Peyer's patch (tissue), 4 donors: ENCODE data around the gene CTCF. TPM values are rescaled to one million over a fixed set of nuclear protein-coding genes. Genes with fewer than 3 reads are reported as not detected.

Source experiments
- DNase-seq, 3 donors: peaks; one replicate each; pipeline ENCODE4 v3.0.0-alpha.2; 2017 to 2019
- H3K27ac ChIP-seq, 4 donors: fragments of 200-600 bp; sonication (generic); one replicate each; pipeline ENCODE4 v1.5.1; 2016 to 2019
- H3K27me3 ChIP-seq, 2 donors: fragments of 200-600 bp; sonication (generic); one replicate each; pipeline ENCODE4 v1.5.1; 2019
- H3K36me3 ChIP-seq, 3 donors: fragments of 200-600 bp; sonication (generic); one replicate each; pipeline ENCODE4 v1.5.1; 2016 to 2019
- H3K4me1 ChIP-seq, 4 donors: fragments of 200-600 bp; sonication (generic); one replicate each; pipeline ENCODE4 v1.5.1; 2016 to 2019
- H3K4me3 ChIP-seq, 4 donors: fragments of 200-600 bp; sonication (generic); 1 replicate in 3 of 4; 2 replicates in 1 of 4; pipeline ENCODE4 v1.5.1; 2016 to 2019; ENCODE audit warnings: mild to moderate bottlenecking in 1 of 4
- H3K9me3 ChIP-seq, 4 donors: fragments of 200-600 bp; sonication (generic); one replicate each; pipeline ENCODE4 v1.5.1; 2016 to 2019; ENCODE audit warnings: mild to moderate bottlenecking in 1 of 4
- POLR2A ChIP-seq, 2 donors: fragments of 450-650 bp; IDR thresholded peaks; one replicate each; pipeline ENCODE4 v1.5.1; 2017; ENCODE audit warnings: antibody characterized with exemption in 2 of 2, mild to moderate bottlenecking in 2 of 2, moderate library complexity in 2 of 2
- total RNA-seq, 4 donors: library from RNA; depleted of rRNA; stranded (reverse); fragments of >200 nt; gene quantifications; one replicate each; pipeline ENCODE4 v1.1.0, GENCODE V29; 2016
- TF ChIP-seq, protein P1 (sequence below), 6 experiments: fragments of 450-650 bp in 4 of 6; fragments of 200-600 bp in 2 of 6; sonication (generic) in 1 of 6; IDR thresholded peaks; one replicate each; pipeline ENCODE4 v1.5.1; 2017 to 2019; ENCODE audit warnings: antibody characterized with exemption in 6 of 6, mild to moderate bottlenecking in 3 of 6, moderate library complexity in 1 of 6

The CTCF gene
- total RNA-seq, 4 donors from 2014 or later, result 35.3 to 59.4 (median 42.7) TPM

DNA sequence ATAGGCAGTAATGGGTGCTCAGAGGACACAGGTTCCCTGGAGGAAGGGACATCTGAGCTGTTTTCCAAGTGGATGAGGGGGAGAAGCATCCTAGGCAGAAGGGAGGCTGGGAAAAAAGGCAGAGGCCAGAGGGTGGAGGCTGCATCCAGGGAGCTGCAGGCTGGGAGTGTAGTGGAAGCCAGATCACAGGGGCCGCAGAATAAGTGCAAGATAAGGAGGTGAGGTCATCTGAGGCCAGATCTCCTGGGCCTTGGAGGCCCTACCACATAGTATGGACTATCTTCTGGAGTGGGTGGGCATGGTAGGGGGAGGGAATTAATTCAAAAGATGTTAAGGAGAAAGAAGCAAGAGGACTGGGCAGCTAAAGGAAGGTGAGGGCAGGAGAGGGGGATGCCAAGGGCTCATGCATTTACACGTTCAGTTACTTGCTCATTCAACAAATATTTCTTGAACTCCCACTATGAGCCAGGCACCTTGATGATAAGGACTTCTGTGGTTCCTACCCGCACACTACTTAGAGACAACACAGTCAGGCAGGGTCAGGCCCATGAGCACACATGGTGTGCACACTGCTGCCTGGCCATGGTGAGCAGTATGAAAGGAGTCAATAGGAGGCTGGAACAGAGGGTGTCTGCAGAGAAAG, 36.1 kb upstream of the CTCF start:
- H3K36me3 ChIP-seq, result no peaks in the 10 kb centered on the region
- H3K4me3 ChIP-seq, result no peak overlapping the region
- no peak for DNase-seq
- no peak overlapping the region for H3K27ac ChIP-seq
- H3K4me1 ChIP-seq, result peaks cover 0 to 30% (median 4%) of the 10 kb centered on the region in 4 donors
- H3K9me3 ChIP-seq, result no peaks in the 10 kb centered on the region
- H3K27me3 ChIP-seq, result peaks cover 0 to 14% of the 10 kb centered on the region in 2 donors
- TF ChIP-seq POLR2A (IDR thresholded peaks at IDR 0.05), result no peak
- TF ChIP-seq, protein P1, sequence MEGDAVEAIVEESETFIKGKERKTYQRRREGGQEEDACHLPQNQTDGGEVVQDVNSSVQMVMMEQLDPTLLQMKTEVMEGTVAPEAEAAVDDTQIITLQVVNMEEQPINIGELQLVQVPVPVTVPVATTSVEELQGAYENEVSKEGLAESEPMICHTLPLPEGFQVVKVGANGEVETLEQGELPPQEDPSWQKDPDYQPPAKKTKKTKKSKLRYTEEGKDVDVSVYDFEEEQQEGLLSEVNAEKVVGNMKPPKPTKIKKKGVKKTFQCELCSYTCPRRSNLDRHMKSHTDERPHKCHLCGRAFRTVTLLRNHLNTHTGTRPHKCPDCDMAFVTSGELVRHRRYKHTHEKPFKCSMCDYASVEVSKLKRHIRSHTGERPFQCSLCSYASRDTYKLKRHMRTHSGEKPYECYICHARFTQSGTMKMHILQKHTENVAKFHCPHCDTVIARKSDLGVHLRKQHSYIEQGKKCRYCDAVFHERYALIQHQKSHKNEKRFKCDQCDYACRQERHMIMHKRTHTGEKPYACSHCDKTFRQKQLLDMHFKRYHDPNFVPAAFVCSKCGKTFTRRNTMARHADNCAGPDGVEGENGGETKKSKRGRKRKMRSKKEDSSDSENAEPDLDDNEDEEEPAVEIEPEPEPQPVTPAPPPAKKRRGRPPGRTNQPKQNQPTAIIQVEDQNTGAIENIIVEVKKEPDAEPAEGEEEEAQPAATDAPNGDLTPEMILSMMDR (IDR thresholded peaks at IDR 0.05), result no peak

DNA sequence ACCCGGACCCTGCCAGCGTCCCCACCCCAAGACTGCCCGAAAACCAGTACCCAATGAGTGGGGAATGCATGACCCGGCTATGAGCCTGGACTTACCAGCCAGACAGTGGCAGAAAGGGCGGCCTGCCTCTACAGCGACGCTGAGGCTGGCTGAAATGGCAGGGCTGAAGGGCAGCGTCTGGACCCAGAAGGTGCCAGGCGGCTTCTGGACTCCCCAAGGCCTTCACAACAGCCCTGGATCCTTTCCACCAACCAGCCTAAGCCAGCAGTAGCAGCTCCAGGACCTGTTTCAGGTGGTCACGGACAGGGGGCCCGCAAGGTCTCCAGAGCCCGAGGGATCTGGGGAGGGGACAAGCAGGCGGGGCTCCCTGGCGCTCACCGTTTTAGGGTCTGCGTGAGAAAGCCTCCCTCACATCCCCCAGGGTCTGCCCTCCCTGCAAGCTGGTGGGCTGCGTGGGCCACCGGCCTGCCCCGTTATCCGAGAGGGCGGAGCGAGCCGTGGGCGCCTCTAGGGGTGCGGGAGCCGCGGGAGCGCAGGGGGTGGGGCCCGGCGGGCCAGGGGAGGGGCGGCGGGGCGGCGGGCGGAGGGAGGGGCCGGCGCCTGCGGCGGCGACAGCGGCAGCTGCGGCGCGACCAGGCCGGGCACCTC, 34.0 kb upstream of the CTCF start, which contains the start of gene RIPOR1:
RIPOR1 (plus strand) TSS at position 608 of the 648 bp plus-strand sequence. CDS start 9,618 bp downstream, outside the sequence.
- Histone ChIP-seq H3K36me3 (no peaks in the 10 kb centered on the region), H3K4me3 (peak within 1 kb of the TSS; percentile 66 to 78 (median 74)), H3K27ac (peak within 1 kb of the TSS; percentile 76 to 93 (median 82)), H3K9me3 (no peaks in the 10 kb centered on the region), H3K4me1 (peaks cover 0 to 25% (median 9%) of the 10 kb centered on the region in 4 donors), H3K27me3 (peaks cover 0 to 14% of the 10 kb centered on the region in 2 donors)
- DNase-seq, result peak in 2 of 3 donors; percentile 53 to 76
- TF ChIP-seq, protein P1 (IDR thresholded peaks at IDR 0.05), result no peak
- TF ChIP-seq POLR2A (IDR thresholded peaks at IDR 0.05), result no peak

DNA sequence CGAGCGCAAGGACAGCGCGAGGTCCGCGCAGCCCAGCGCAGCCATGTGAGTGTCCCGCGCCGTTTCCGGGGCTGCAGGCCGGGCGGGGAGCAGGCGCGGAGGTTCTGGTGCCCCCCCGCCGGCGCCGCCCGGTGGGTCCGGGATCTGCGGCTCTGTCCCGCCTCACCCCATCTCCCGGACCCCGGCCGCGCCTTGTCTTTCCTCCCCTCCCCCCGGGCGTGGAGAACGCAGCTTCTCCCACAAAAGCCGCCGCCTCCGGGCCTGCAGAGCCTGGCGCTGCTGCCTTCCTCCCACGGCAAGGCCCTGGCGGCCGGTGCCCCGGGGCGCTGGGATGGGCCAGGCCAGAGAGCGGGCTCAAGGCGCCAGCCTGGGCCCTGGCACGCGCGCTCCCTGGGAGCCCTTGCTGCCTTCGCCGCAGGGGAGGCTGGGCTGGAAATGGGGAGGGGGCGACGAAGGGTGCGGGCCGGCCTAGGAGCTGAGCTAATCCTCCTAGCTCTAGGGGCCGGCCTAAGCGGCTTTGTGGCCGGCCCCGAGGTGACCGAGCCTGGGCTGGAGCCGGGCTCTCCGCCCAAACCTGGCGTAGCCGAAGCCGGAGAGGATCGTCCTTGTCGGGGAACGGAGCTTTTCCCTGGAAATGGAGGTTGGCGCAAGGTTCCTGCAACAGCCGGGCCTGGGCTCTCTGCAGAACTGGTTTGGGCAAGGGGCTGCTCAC, 33.3 kb upstream of the CTCF start:
- TF ChIP-seq, protein P1 (IDR thresholded peaks at IDR 0.05), result no peak
- no peak for TF ChIP-seq POLR2A (IDR thresholded peaks at IDR 0.05)
- Histone ChIP-seq H3K4me3 (peak overlapping the region; percentile 66 to 78 (median 74)), H3K9me3 (no peaks in the 10 kb centered on the region), H3K4me1 (peaks cover 0 to 25% (median 9%) of the 10 kb centered on the region in 4 donors), H3K36me3 (no peaks in the 10 kb centered on the region), H3K27ac (peak overlapping the region; percentile 76 to 93 (median 82)), H3K27me3 (peaks cover 0 to 14% of the 10 kb centered on the region in 2 donors)
- DNase-seq, result peak in 1 of 3 donors; percentile 64

DNA sequence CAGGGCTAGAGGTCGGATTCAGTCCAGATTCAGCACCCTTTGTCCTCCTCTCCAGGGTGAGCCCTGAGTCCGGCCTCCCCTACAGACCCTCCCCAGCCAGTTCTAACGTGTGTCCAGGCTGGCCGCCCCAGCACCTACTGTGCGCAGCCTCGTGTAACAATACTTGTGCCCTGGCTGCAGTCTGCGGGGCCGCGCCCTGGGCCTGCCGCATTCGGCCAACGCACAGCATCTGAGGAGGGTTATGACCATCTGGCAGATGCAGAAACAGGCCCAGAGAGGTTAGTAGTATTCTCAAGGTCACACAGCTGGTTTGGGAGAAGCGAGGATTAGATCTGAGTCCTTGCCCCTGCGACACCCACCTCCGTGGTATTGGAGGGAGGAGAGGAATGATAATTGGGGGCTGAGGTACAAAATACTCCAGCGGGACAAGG, 32.7 kb upstream of the CTCF start:
- Histone ChIP-seq H3K27me3 (peaks cover 0 to 14% of the 10 kb centered on the region in 2 donors), H3K4me1 (peaks cover 0 to 25% (median 9%) of the 10 kb centered on the region in 4 donors), H3K36me3 (no peaks in the 10 kb centered on the region), H3K4me3 (peak overlapping the region; percentile 66 to 78 (median 74)), H3K9me3 (no peaks in the 10 kb centered on the region), H3K27ac (peak overlapping the region; percentile 76 to 93 (median 82))
- peak in 1 of 3 donors; percentile 50 for DNase-seq
- no peak for TF ChIP-seq POLR2A (IDR thresholded peaks at IDR 0.05)
- TF ChIP-seq, protein P1 (IDR thresholded peaks at IDR 0.05), result no peak
